Activated T-helper 2 cell treated with anti-CD3 and anti-CD28 coated beads, Interferon-gamma antibody, Interleukin-2, Interleukin-4, amounts not matched to agents 10 μg/mL and 5 μg/mL and 100 μg/mL, durations not matched to agents 14 hours and 24 hours and 36 hours (primary cell): ENCODE data around the gene CWF19L1. TPM values are rescaled to one million over a fixed set of nuclear protein-coding genes. Genes with fewer than 3 reads are reported as not detected.
A peak's percentile ranks its signal among the peaks of the same experiment; 100 is the strongest.

Experiments
- DNase-seq: peaks from one replicate; pipeline ENCODE4 v3.0.0; 2021; ENCODE audit warnings: low spot score
- H3K27ac Mint-ChIP-seq: one replicate; pipeline ENCODE4 v1.8.0; 2021; ENCODE audit warnings: mixed read lengths
- H3K27me3 Mint-ChIP-seq: one replicate; pipeline ENCODE4 v1.8.0; 2021; ENCODE audit warnings: low read depth, mixed read lengths
- H3K36me3 Mint-ChIP-seq: one replicate; pipeline ENCODE4 v1.8.0; 2021; ENCODE audit warnings: low read depth, mixed read lengths
- H3K4me1 Mint-ChIP-seq: one replicate; pipeline ENCODE4 v1.8.0; 2021; ENCODE audit warnings: low read depth, mixed read lengths
- H3K4me3 Mint-ChIP-seq: one replicate; pipeline ENCODE4 v1.8.0; 2021; ENCODE audit warnings: low read depth, mild to moderate bottlenecking, moderate library complexity, mixed read lengths
- H3K9me3 Mint-ChIP-seq: one replicate; pipeline ENCODE4 v1.8.0; 2021; ENCODE audit warnings: mixed read lengths
- intact Hi-C: fragments of 100-400 bp; cut with micrococcal nuclease; formaldehyde crosslinking; loops from one replicate; pipeline ENCODE4 v1.15.1; 2023
- total RNA-seq: library from RNA; stranded (reverse); gene quantifications from 2 replicates; pipeline ENCODE4 v1.2.3, GENCODE V29; 2022

Gene CWF19L1
- total RNA-seq, 1 donor from 2014 or later: 41.4 TPM

DNA sequence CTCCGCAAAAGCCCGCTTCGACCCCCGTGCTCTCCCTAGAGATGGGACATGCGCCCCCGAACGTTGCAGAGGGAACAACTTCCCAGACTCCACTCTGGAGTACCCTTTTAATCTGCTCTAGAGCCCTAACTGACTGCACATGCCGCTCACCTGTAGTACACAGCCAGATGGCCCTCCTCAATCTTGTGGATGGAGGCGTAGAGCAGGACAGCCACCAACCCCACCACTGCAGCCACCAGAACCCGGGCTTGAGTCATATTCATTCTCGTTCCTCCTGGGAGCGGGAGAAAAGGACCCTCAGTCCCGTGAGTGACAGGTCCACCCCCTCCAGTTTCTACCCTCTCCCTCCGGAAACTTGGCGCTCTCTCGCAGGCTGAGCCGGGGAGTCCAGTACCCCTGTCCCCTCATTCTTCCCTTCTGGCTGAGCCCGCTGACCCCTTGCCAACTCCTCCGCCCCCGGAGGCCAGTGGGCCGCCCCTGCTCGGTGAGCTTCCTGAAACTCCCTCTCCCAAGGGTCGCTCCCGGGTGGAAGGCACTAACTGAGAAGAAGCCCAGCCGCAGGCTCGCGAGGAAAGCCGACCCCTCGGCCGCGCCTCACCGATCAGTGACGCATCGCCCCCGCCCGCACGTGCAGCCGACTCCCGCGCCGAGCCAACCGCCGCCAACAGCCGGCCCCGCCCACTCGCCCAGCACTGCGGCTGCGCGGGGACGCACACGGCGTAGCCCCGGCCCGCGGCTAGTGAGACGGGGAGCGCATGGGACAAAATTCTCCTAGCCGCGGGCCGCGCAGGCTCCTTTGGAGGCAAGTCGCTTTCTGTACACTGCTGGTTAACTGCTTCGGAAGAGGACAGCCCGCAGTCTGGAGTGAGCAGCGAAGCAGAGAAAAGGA, 81.8 kb downstream of the CWF19L1 start, which contains the start of gene ERLIN1:
Gene ERLIN1, minus strand, starts transcription at position 666 of the 889 bp plus-strand sequence. Its CDS starts 403 bp downstream, at position 263.
- H3K36me3 Mint-ChIP-seq: peaks cover 61% of the 10 kb centered on the region
- peaks cover 55% of the 10 kb centered on the region for H3K4me1 Mint-ChIP-seq
- intact Hi-C loops: loop anchor here (1.0 to 5.0 kb wide), 6 partner anchors 17 to 350 kb away; partner anchors contain the start of genes BLOC1S2 and HIF1AN

DNA sequence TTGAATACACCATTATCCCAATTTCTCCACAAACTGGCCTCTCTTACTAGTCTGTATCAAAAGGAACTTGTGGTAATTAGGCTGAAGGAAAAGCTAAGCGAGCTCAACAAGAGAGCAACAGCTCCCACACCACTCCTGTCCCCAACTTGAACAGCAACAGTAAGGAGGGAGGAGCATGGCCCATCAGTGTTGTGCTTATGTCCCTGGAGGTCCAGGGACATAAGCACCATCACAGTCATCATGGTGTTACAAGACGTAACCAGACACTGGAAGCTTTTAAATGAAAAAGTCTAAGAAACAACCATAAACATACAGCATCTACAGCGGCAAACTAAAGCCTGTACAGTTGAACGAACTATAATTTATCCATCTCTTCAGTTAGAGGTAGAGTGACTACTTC, 82.6 kb downstream of the CWF19L1 start:
- Mint-ChIP-seq H3K4me3 (peak overlapping the region; percentile 99), H3K4me1 (peaks cover 61% of the 10 kb centered on the region), H3K27me3 (no peaks in the 10 kb centered on the region), H3K27ac (peak overlapping the region; percentile 94), H3K9me3 (no peaks in the 10 kb centered on the region), H3K36me3 (peaks cover 65% of the 10 kb centered on the region)
- DNase-seq: no peak
- intact Hi-C loops: loop anchor here (5.0 kb wide), 2 partner anchors 33 to 322 kb away; no protein-coding TSS in a partner anchor

More for the DNA sequence above, 81.8 kb downstream of the CWF19L1 start, which contains the start of gene ERLIN1:
- Mint-ChIP-seq H3K27ac (peak within 1 kb of the TSS; percentile 94), H3K27me3 (no peaks in the 10 kb centered on the region), H3K4me3 (peak within 1 kb of the TSS; percentile 99), H3K9me3 (no peaks in the 10 kb centered on the region)
- DNase-seq: peak; percentile 90

DNA sequence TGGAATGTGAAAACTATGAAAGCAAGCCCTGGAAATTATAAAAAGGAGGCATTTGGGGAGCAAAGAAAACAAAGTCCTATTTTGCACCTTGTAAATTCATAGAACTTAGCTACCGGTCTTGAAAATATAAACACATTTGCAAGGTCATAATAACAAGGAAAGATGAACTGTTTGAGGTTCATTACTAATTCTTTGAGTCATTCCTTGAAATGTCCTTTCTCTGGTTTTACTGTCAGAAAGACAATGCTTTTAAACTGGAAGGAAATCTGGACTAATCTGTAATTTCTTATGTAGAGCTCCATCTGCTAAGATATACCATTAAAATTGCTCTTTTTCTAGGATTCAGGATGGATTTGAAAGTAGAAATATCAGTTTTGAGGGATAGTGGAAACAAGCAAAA, 83.0 kb downstream of the CWF19L1 start:
- no peak for DNase-seq
- H3K36me3 Mint-ChIP-seq: peaks cover 61% of the 10 kb centered on the region
- H3K4me1 Mint-ChIP-seq: peaks cover 60% of the 10 kb centered on the region
- H3K27ac Mint-ChIP-seq: peak overlapping the region; percentile 94
- H3K27me3 Mint-ChIP-seq: no peaks in the 10 kb centered on the region
- H3K4me3 Mint-ChIP-seq: peak overlapping the region; percentile 99
- H3K9me3 Mint-ChIP-seq: no peaks in the 10 kb centered on the region
- intact Hi-C loops: no loop called here

DNA sequence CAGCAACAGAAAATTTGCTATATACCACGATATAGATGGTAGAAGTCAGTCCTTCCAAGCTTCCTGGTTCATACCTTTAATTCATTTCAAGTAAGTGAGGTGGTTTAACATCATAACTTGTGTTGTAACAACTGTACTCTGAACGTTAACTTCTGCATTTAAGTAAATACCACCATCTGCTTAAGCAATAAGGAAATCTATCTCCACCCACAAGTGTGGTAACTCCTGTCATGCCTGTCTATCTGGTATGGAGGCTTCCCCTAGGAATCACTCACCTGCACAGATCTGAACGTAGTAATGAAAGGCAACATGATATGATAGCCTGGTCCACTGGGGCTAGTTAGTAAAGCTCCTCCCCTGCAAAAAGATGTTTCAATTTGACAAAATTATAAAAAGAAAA, 84.0 kb downstream of the CWF19L1 start:
- Mint-ChIP-seq H3K4me3 (peak overlapping the region; percentile 27), H3K9me3 (no peaks in the 10 kb centered on the region), H3K27ac (no peak overlapping the region), H3K27me3 (no peaks in the 10 kb centered on the region), H3K36me3 (peaks cover 59% of the 10 kb centered on the region), H3K4me1 (peaks cover 56% of the 10 kb centered on the region)
- intact Hi-C loops: no loop called here
- no peak for DNase-seq

DNA sequence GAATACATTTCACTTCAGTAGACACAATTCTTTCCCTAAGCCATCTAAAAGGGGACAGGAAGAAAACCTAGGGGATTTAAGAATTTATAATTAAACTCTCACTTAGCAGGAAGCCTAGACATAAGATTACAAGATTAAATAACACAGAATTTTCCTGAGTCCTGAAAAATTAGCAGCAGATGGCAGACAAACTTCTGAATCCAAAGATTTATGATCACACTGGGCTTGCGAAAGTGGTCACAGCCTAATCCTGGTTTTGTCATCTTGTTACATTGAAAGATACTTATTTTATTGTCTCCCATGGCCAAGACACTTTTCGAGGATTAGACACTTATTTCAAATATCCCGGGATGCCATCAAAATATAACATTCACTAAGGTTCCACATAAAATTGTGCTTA, 84.5 kb downstream of the CWF19L1 start:
- Mint-ChIP-seq H3K9me3 (no peaks in the 10 kb centered on the region), H3K27me3 (no peaks in the 10 kb centered on the region), H3K36me3 (peaks cover 61% of the 10 kb centered on the region), H3K27ac (no peak overlapping the region), H3K4me1 (peaks cover 56% of the 10 kb centered on the region), H3K4me3 (no peak overlapping the region)
- intact Hi-C loops: no loop called here
- DNase-seq: no peak

Other genes starting within 250 kb of the CWF19L1 start
- not detected in 2 replicates for gene CPN1, start 185.8 kb downstream of the CWF19L1 start, total RNA-seq
- gene ERLIN1, start 81.6 kb downstream of the CWF19L1 start, total RNA-seq: 18.2 and 19.4 TPM in 2 replicates
- gene CHUK, start 38.0 kb downstream of the CWF19L1 start, total RNA-seq: 31.2 and 33.1 TPM in 2 replicates
- gene BLOC1S2, start 19.0 kb upstream of the CWF19L1 start, total RNA-seq: 49.1 and 56.3 TPM in 2 replicates
- gene PKD2L1, start 62.6 kb upstream of the CWF19L1 start, total RNA-seq: not detected in 2 replicates
- gene SCD, start 79.6 kb upstream of the CWF19L1 start, total RNA-seq: 273 and 278 TPM in 2 replicates
- gene WNT8B, start 195.4 kb upstream of the CWF19L1 start, total RNA-seq: 0.14 and 0.21 TPM in 2 replicates